GM18526 (cell line): ENCODE results near the gene RASGRP1.

Source experiments
- POLR2A ChIP-seq: IDR thresholded peaks from 3 replicates; pipeline ENCODE4 v1.6.1; 2011; ENCODE audit not compliant: insufficient read length; ENCODE audit errors: extremely low read depth

RASGRP1 gene

DNA sequence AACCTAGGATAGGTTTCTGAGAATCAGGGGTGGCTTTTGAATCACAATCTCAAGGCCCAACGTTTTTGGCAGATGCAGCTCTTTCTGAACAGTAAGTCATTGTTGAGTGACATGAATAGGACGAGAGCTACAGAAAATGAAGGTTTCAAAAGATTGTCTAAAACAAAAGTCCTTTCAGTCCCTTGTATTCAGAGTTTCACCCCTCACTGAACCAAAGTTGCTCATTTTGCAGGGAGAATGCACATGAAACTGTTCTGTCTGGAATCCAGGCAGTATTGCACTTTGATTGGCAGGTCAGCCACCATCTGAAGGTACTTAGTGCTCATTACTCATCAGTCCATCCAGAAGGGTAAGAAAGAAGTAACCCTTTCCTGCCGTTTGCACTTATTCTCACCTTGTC lies 24.1 kb upstream of the RASGRP1 start:
- TF ChIP-seq POLR2A, result no peak

DNA sequence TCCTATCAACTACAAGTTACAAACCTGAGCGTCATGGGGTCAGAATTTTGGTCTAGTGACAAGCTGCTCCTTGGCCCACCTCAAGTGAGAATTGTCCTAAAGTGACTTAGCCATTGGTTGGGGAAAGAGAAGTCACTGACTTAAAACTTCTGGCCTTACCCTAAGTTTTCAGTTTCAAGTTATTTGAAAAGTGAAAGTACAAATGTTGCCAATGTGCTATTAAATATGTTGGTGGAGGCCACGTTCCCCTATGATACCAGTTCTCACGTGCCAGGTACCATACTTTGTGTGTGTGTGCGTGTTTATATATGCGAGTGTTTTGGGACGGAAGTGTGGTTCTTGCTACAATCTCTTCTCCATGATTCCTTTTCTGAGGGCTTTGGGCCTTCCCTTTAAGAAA lies 22.6 kb upstream of the RASGRP1 start:
- TF ChIP-seq POLR2A, result no peak

DNA sequence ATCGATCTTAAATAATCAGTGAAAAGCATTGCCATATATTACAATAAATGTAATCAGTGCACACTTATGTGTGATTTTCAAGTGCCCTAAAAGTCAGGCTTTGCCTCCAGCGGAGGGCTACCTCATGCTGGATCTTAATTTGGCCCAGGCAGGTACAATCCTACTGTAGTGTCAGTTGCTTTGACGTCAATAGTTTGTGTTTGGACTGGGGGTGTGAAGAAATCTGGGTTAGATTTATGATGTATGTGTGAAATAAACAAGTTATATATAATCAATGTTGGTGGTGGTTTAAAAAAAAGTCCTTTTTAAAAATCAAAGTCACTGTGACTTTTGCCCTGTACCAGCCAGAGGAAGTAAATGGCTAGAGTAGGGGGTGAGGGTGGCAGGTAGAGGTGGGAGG lies 14.0 kb upstream of the RASGRP1 start:
- TF ChIP-seq POLR2A, result no peak

DNA sequence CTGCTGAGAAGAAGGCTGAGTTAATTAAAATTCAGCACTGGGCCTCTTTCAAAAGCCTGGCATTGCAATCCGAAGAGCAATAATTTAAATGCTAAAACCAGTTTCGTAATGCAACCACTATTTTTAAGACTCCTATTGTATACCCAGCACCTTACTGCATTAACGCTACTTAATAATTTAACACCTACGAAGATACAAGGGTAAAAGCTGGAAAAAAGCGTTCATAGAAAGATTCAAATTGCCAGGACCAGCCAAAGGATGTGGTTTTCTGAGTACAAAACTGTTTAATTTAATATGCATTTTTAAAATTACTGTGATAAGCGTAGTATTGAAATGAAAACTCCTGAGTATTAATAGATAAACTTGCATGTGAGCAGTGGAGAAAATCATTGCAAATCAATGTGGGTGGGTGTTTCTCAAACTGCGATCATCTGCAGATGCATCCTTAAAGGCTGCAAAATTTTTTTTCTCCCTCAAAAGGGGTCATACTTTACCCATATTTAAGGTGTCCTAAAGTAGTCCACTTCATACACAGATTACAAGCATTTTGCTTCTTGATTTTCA lies 12.9 kb upstream of the RASGRP1 start:
- no peak for TF ChIP-seq POLR2A

DNA sequence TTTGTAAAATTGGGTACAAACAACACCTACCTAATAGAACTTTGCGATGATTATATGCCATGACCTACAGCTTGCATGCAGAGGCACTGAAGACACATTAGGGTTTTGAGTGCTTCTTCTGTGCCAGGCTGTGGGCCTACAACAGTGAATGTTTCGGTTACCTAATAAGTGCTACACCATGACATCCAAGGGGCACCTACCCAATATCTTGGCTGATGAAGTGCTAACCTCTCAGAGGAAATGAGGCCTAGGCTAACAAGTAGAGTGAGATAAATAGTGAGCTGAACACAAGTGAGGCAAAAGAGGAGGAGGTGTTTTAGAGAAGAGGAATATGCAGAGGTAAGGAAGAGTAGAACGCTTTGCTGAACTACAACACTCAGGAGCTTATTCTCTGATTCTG lies 12.2 kb upstream of the RASGRP1 start:
- no peak for TF ChIP-seq POLR2A

DNA sequence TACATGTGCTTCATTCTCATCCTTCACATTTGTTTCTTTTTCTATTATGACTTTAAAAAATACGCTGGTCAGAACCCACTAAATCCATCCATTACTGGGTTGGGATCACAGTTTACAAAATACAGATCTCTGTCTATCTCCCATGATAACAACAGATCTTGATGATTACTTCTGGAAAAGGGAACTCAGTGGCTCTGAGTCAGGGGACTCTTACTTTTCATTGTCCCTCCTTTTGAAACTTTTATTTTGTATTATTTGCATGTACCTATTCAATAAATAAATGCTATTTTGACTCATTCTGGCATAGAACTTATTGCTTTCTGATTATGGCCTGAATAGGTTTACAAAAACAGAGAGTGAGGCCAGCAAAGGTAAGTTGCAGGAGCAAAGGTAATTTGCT lies 11.6 kb upstream of the RASGRP1 start:
- TF ChIP-seq POLR2A, result no peak

DNA sequence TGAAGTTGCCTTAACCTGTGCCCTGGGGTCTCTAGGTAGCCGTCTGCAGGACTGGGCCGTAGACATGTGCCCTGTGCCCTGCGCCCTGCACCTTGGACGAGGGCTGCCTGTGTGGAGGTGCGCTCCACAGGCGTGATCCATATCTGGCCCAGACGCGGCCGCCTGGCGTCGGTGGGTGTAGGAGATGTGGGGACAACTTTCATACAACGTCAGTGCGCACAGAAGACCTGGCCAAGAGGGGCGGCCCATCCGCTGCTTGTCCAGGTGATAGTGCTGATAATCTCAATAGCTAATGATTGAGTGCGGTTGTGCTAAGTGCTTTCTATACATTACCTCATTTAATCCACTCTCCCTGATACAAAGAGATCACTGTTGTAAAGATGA lies 665 bp upstream of the RASGRP1 start:
- no peak for TF ChIP-seq POLR2A

DNA sequence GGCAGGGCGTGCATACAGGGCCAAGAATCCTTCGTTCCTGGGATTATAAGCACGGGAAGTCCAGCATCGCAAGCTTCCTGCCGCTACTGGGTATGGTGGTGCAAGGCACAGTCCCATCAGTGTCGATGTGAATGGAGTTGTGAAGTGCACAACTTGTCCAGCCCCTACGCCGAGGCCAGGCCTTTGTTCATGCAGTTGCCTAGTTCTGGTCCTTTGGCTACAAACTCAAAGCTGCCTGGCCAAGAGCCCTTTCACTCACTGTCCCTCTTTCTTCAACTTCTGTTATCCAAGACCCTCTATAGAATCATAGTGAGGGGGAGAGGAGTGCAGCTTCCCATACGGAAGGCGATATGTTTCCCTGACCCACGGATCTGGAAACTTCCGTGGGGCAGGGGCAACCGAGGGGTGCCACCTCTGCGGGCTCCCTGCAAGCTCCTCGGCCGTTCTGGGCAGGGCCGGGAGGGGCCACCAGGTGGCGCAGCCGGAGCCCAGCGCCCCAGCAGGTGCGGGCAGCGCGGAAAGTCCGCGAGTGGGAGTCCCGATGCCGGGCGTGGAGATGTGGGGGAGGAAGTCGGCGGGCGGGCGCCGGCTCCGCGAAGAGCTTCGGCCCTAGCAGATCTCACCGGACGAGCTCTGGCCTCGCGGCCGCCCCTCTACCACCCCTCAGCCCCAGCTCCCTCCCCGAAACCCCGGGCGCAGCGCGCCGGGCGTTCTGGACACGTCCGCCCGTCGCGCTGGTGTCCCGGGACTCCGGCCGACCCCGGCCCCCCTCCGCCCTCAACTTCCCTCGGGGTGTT lies 693 bp downstream of the RASGRP1 start:
- TF ChIP-seq POLR2A, result no peak

DNA sequence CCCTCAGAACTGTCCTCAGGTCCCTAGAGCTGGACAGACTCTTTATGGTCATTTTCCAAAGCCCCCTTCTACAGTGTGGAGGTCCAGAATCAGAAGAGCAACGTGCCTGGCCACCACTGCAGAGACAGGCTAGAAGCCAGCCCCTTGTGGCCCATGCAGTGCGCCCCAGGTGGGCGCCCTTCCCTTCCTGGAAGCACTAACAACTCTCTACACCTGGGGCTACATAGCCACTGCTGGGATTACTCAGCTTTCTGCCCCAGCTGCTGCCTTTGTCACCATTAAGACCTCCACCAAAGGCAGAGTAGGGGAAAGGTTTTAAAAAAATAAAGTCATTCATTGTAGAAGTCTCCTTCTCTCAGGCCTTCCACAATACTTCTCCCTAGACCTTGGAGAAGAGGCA lies 2.3 kb downstream of the RASGRP1 start:
- TF ChIP-seq POLR2A, result no peak

DNA sequence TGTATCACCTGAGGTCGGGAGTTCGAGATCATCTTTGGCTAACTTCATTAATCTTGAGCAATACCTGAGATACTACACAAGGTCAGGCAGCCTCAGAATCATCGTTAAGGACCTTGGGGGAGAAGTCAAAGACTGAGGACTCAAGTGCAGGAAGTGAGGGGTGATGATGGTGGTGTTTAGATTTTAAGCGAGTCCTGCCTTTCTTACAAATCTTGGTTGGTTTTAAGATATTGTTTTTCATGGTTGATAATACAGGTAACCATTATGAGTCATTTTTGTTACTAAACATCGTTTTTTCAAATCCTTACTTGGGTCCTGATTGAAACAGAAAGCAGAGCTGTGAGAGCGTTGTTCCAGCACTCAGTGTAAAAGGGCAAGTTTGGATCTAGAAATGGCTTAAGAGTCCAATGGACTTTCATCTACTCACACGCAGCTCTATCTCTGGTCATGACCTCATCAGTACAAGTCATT lies 4.1 kb downstream of the RASGRP1 start:
- TF ChIP-seq POLR2A, result no peak

DNA sequence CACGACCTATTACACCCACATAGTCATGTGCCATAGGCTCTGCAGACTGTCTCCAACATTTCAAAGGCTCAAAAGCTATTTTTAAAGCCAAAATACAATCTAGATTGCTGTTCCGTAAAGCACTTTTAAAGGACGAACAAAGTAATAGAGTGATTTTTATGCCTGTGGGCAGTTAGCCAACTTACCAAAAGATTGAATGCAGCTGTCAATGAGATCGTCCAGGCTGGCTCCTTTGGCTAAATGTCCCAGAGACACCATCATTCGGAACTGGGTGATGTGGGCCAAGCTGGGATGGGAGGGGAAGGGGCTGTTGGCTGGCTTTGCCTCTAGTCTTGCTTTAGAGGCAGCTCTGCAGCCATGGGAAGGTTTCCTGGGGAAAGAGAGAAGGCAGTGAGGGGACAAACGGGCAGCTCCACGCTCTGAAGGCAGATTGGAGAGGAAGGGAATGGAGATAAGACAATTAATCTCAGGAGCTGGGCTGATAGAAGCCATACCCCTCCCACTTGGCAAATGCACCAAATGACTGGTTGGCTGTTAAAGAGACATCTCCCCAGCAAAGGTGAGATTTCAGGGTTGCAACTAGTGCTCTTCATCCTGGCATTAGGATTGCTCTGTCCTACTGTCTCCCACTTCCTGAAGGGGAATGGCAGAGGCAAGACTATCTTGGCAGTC lies 4.8 kb downstream of the RASGRP1 start:
- no peak for TF ChIP-seq POLR2A

DNA sequence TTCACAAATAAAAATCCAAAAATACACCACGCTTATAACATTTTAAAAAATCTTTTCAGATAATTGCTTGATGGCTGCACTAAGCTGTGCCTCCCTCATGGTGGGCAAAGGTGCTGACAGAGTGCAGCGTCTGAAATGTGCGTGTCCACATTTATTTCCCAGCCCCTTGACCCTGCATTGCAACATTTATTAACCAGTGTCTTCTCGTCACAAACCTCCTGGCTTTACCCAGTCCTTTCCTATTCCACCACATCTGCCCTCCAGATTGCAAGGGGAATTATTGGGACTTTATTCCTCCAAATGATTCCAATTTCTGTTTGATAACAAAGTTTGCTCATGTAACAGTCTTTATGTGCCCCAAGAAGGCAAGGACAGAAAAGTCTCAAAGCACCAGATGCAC lies 5.5 kb downstream of the RASGRP1 start:
- TF ChIP-seq POLR2A, result no peak

DNA sequence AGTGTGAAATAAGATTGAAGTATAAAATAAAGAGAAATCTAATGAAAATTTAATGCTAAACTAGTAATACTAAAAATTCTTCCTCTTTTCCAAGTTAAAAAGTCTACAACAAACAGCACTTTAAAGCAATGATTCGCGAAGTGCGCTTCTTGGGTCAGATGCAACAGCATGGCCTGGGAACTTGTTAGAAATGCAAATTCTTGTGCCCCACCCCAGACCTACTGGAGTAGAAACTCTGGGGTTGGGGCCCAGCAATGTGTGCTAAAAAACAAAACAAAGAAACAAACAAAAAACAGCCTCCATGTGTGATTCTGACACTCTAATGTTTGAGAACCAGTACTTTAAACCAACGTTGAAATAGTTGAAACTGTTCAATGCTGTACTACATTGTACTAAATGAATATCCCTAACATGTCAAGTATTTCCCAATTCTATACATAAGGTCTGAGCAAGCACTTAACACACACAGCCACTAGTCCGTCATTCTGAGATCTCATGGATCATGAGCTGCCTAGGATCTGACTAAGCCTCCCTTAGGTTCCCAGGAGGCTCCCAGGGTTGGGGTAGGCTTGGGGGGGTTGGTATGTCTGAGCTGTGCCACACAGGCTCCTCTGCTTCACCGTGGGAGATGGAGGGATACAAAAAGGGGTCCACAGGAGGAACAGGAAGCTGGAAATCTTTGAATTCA lies 6.1 kb downstream of the RASGRP1 start:
- no peak for TF ChIP-seq POLR2A

DNA sequence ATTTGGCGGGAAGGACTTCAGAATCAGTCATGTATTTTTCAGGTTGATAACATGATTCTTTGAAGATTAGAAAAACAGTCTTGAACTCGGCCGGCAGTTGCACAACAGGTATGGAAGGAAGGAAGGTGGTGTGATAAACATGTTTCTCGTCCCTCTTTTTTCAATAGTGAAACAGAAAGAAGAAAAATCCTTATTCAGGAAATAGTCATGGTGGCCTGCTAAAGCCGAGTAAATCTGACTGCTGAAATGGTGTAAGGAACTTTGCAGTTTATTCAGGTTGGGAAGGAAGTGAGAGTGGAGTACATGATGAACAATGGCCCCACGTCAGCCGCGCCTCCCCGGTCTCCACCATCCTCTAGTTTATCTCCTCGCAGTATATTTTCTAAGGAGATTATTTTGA lies 6.7 kb downstream of the RASGRP1 start:
- no peak for TF ChIP-seq POLR2A

DNA sequence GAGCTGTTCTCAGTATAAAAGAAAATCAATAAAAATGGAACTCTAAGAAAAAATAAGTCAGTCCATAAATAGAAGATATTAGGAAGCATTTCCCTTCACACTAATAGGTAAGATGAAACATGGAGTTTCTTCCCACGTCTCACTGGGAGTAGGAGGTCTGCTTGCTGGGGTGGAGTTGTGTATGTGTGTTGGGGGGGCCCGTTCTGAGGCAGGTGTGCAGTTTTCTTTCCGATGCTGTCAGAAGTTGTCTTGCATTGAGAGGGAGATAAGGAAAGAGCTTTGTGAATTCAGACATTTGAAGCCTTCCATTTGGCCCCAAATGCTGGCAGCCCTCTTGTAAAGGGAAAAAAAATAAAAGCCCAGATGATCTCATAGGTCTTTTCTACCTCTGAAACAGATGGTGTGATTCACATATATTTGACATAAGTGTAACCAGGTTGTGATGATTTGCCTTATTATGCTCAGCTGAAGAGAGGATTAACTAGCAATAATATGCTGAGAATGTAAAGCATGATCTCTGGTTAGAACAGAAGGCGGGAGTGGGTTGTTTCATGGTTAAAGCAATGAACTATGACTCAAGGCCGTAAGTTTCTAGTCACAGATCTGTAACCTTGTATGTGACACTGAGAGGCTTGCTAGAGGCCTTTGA lies 8.8 kb downstream of the RASGRP1 start:
- no peak for TF ChIP-seq POLR2A
